Bronchial epithelial cell (primary cell): ENCODE results near the gene LSM14A. TPM values are rescaled to one million over a fixed set of nuclear protein-coding genes. Genes with fewer than 3 reads are reported as not detected.

Experiments
- DNase-seq: peaks from one replicate; pipeline ENCODE4 v3.0.0-alpha.2; 2010; ENCODE audit warnings: low read depth
- FAIRE-seq: peaks from 2 replicates; lab custom pipeline; 2011; peaks lifted over from hg19 to GRCh38; lab: Jason Lieb, UNC
- H3K27me3 ChIP-seq: 2 replicates; pipeline ENCODE4 v1.5.1; 2011; ENCODE audit warnings: low read length; ENCODE audit not compliant: control insufficient read depth, insufficient read depth
- H3K36me3 ChIP-seq: 2 replicates; pipeline ENCODE4 v1.5.1; 2011; ENCODE audit warnings: low read length; ENCODE audit not compliant: control insufficient read depth, insufficient read depth
- H3K4me3 ChIP-seq: 2 replicates; pipeline ENCODE4 v1.5.1; 2011; ENCODE audit warnings: mild to moderate bottlenecking, low read depth, low read length, control low read depth
- CTCF ChIP-seq: IDR thresholded peaks from 2 replicates; pipeline ENCODE4 v1.5.1; 2011; ENCODE audit warnings: mild to moderate bottlenecking, moderate library complexity, low read length, control low read depth, inconsistent platforms; ENCODE audit not compliant: insufficient read depth, severe bottlenecking
- total RNA-seq: library from RNA; depleted of rRNA; stranded (reverse); fragments of >200 nt; gene quantifications from 2 replicates; pipeline ENCODE4 v1.2.1, GENCODE V29; 2014

The LSM14A gene
- total RNA-seq, 1 donor from 2014 or later = 86.1 TPM

GRCh38 chr19:34224996-34225658, 52.8 kb downstream of the LSM14A start:
- no peak overlapping the region for H3K4me3 ChIP-seq
- peaks cover 28% of the 10 kb centered on the region for H3K36me3 ChIP-seq
- FAIRE-seq (no peak), DNase-seq (peak; percentile 11)
- H3K27me3 ChIP-seq = no peaks in the 10 kb centered on the region
- TF ChIP-seq CTCF = no peak

DNA sequence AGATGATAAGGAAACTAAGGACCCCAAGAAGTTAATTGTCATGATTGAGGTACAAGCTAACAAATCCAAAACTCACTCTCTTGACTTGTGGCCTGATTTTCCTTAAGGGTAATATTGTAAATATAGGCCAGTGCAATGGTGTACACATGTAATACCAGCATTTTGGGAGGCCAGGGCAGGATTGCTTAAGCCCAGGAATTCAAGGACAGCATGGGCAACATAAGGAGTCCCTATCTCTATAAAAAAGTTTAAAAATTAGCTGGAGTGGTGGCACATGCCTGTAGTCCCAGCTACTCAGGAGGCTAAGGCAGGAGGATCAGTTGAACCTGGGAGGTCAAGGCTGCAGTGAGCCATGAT, 53.3 kb downstream of the LSM14A start:
- no peak for TF ChIP-seq CTCF
- Histone ChIP-seq H3K27me3 (no peaks in the 10 kb centered on the region), H3K4me3 (no peak overlapping the region), H3K36me3 (peaks cover 28% of the 10 kb centered on the region)
- no peak for DNase-seq
- no peak for FAIRE-seq

GRCh38 chr19:34226036-34226435, 53.7 kb downstream of the LSM14A start:
- no peaks in the 10 kb centered on the region for H3K27me3 ChIP-seq
- DNase-seq = no peak
- TF ChIP-seq CTCF = no peak
- peaks cover 27% of the 10 kb centered on the region for H3K36me3 ChIP-seq
- H3K4me3 ChIP-seq = no peak overlapping the region
- no peak for FAIRE-seq

GRCh38 chr19:34228347-34228746, 56.0 kb downstream of the LSM14A start:
- DNase-seq (peak; percentile 21), FAIRE-seq (no peak)
- Histone ChIP-seq H3K27me3 (no peaks in the 10 kb centered on the region), H3K4me3 (no peak overlapping the region), H3K36me3 (peaks cover 20% of the 10 kb centered on the region)
- no peak for TF ChIP-seq CTCF

- H3K4me3 ChIP-seq = no peak overlapping the region
- no peak for TF ChIP-seq CTCF
- H3K36me3 ChIP-seq = peaks cover 19% of the 10 kb centered on the region
- no peaks in the 10 kb centered on the region for H3K27me3 ChIP-seq
- FAIRE-seq (no peak), DNase-seq (no peak)
Observed at GRCh38 chr19:34228762-34229161, 56.5 kb downstream of the LSM14A start.

DNA sequence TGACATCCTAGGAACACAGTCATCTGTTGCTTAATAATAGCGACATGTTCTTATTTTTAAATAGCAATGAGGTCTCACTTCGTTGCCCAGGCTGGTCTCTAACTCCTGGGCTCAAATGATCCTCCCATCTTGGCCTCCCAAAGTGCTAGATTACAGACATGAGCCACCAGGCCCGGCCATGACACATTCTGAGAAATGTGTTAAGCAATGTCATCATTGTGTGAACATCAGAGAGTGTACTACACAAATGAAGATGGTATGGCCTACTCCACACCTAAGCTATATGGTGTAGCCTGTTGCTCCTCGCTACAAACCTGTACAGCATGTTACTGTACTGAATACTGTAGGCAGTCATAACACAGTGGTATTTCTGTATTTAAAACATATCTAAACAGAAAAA, 57.4 kb downstream of the LSM14A start:
- Histone ChIP-seq H3K4me3 (no peak overlapping the region), H3K36me3 (peaks cover 15% of the 10 kb centered on the region), H3K27me3 (no peaks in the 10 kb centered on the region)
- FAIRE-seq (no peak), DNase-seq (no peak)
- TF ChIP-seq CTCF = no peak
